ENCODE results near the gene KRT17.
A peak's percentile ranks its signal among the peaks of the same experiment; 100 is the strongest.
"Not testable (repeated sequence)": the region's sequence is repeated elsewhere in the genome, so short reads cannot be mapped to it uniquely, and the experiment has no call there.

The KRT17 gene

DNA sequence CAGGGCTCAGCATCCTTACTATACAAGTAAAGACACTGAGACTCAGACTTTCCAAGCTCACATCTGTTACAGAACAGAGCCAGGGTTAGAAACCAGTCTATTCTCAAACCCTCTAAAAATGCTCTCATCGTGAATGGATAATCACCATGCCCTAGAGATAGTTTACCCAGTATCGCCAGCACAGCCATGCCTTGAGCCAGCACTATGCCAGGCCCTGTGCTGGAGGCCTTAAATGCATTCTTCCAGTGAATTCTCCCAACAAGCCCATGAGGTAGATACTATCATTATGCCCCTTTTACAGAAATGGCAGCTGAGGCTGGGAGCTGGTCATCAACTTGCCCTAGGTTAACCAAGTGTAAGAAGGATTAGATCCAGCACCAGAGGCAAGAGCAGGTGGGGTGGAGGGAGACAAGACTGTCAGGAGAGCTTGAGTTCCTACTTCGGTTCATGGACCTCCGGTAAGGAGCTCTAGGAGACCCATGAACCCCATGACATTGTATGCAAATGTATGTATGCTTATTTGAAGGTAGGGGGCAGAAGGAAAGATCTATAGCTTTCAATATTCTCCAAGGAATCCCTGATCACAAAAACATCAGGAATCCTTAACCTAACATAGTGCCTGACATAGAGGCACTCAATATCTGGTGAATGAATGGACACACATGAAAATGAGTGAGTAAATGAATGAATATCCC, 42.9 kb downstream of the KRT17 start:
- no peak overlapping the region for H3K4me3 ChIP-seq (ENCODE audit: control insufficient read depth, low read depth, low read length)
- TF ChIP-seq, protein P1, sequence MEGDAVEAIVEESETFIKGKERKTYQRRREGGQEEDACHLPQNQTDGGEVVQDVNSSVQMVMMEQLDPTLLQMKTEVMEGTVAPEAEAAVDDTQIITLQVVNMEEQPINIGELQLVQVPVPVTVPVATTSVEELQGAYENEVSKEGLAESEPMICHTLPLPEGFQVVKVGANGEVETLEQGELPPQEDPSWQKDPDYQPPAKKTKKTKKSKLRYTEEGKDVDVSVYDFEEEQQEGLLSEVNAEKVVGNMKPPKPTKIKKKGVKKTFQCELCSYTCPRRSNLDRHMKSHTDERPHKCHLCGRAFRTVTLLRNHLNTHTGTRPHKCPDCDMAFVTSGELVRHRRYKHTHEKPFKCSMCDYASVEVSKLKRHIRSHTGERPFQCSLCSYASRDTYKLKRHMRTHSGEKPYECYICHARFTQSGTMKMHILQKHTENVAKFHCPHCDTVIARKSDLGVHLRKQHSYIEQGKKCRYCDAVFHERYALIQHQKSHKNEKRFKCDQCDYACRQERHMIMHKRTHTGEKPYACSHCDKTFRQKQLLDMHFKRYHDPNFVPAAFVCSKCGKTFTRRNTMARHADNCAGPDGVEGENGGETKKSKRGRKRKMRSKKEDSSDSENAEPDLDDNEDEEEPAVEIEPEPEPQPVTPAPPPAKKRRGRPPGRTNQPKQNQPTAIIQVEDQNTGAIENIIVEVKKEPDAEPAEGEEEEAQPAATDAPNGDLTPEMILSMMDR (conservative IDR thresholded peaks at IDR 0.05; ENCODE audit: control insufficient read depth, insufficient read depth, low read depth, low read length), result no peak
- DNase-seq (ENCODE audit: low read depth), result no peak

DNA sequence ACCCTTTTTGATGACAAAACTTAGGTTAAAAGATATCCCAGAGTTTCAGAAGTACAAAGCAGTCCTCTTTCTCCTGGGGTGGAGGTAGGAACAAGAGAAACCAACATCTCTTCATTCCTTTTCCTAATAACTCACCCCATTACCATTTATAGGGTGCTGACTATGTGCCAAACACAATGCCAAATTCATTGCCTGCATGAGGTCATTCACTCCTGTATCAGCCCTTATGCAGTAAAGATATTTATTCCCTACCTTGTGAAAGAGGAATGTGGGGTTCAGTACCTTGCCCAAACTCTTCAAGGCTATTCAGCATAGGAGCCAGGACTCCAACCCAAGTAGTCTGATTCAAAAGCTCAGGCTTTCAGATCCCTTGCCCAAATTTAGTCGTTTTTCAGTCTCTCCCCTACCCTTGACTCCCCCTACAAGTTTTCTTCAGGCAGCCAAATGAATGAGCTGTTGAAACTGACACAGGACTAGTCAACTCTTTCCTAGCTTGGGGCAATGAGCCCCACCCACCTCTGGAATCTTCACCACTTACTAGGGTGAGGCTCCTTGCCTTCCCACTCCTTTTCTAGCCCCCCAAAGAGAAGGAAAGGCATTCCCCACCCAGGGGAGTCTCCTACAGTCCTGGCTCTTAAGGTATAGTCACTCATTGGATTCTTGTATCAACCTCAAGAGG, 43.5 kb downstream of the KRT17 start:
- H3K4me3 ChIP-seq (ENCODE audit: control insufficient read depth, low read depth, low read length), result no peak overlapping the region
- TF ChIP-seq, protein P1 (conservative IDR thresholded peaks at IDR 0.05; ENCODE audit: control insufficient read depth, insufficient read depth, low read depth, low read length), result no peak
- DNase-seq (ENCODE audit: low read depth), result no peak

DNA sequence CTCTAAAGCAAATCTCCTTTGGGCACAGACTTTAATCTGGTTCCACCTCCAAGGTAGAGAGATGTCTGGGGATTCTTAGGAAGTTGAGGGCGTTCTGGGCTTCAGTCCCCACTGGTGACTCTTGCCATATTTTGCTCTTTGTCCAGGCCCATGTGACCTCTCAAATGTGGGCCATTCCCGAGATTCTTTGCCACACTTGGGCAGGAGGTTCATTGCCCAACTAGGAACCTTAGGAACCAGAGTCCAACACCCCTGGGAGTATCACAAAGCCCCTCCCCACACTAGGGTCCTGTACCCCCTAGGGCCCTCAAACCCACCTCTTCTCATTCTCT, 44.2 kb downstream of the KRT17 start:
- TF ChIP-seq, protein P1 (conservative IDR thresholded peaks at IDR 0.05; ENCODE audit: control insufficient read depth, insufficient read depth, low read depth, low read length), result no peak
- H3K4me3 ChIP-seq (ENCODE audit: control insufficient read depth, low read depth, low read length), result no peak overlapping the region
- no peak for DNase-seq (ENCODE audit: low read depth)

DNA sequence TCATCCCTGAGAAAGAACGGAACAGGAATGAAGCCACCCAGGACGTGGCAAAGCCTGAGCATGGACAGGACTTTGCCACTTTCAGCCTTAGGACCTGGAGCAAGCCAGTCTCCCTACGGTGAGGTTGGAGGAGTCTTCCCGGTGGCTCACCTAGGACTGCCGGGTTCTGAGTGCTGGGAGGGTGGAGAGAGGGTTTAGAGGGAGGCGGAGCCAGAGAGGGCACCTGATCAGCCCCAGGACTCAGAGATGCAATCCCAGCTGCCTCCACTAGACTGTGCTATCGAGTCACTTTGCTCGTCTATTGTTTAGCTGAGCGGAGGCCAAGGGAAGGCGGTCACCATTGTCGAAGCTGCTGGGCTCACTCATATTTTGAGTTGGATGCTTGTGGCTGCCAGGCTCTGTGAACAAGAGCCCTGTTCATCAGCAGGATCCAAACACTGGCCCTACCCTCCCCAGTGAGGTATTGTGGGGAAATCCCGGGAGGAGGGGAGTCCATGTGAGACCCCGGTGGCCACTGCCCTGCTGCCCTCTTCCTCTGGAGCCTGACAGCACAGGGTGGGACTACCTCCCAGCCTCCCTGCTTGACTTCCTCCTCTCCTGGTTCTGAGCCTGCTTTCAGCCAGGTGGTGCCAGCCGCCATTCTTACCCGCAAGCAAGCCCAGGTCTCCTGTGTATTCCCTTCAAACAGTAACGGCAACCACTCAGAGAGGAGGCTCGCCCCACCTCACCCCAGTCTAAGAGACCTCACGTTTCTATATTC, 44.7 kb downstream of the KRT17 start:
- no peak overlapping the region for H3K4me3 ChIP-seq (ENCODE audit: control insufficient read depth, low read depth, low read length)
- peak; percentile 74 for DNase-seq (ENCODE audit: low read depth)
- TF ChIP-seq, protein P1 (conservative IDR thresholded peaks at IDR 0.05; ENCODE audit: control insufficient read depth, insufficient read depth, low read depth, low read length), result peak; percentile 93

DNA sequence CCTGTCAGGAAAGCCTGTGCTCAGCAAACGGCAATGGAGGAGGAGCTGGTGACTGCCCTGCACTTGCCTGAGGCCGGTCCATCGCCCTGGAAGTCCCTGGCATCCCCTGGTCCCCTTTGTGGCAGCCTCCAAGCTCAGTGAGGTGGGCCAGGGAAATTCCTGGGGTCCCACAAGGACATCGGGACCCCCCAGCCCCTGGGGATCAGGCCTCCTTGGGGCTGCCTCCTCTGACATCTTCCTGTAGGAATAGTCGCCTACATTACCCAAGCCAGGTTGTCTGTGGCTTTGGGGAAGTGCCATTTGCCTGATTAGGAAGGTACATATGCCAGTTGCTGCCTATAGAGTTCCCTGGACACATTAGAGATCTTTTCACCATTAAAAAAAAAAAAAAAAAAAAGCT, 45.4 kb downstream of the KRT17 start:
- no peak for DNase-seq (ENCODE audit: low read depth)
- H3K4me3 ChIP-seq (ENCODE audit: control insufficient read depth, low read depth, low read length), result no peak overlapping the region
- TF ChIP-seq, protein P1 (conservative IDR thresholded peaks at IDR 0.05; ENCODE audit: control insufficient read depth, insufficient read depth, low read depth, low read length), result no peak

DNA sequence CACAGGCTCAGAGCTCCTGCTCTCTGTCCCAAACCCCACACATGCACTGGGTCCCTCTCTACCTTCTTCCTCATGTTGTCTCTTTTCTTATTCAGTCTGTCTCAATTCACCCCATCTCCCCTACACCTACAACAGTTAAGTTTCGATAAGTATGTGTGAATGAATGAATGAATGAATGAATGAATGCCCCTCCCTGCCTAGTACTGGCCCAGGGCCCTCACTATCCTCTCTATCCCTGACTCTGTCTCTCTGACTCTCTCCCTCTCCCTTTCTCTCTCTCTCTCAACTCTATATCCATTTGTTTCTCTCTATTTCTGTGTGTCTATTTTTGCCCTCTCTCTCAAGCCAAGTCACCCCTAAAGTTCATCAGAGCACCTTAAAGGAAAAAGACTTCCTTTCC, 45.8 kb downstream of the KRT17 start:
- TF ChIP-seq, protein P1 (conservative IDR thresholded peaks at IDR 0.05; ENCODE audit: control insufficient read depth, insufficient read depth, low read depth, low read length), result no peak
- DNase-seq (ENCODE audit: low read depth), result no peak
- H3K4me3 ChIP-seq (ENCODE audit: control insufficient read depth, low read depth, low read length), result no peak overlapping the region

DNA sequence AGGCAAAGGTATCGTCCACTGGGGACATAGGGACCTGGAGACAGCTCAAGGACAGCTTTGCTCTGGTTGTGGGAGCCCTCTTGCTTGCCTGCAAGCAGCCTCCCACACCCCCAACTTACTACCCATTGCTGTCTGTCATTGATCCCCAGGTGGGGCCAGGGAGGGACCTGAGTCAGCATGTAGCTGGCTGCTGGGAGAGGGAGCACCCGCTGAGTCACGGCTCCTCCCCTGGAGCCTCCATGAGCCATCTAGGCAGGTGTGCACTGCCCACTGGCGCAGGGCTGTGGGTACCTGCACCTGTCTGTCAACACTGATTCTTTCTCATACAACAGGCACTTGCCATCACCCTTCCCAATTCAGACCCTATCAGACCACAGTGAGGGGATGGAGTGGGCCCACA, 47.6 kb downstream of the KRT17 start:
- H3K4me3 ChIP-seq (ENCODE audit: control insufficient read depth, low read depth, low read length); DNase-seq (ENCODE audit: low read depth): not testable (repeated sequence)
